ENCODE measurements around the gene FGF9.

GRCh38 chr13:21657538-21657937, 13.3 kb upstream of the FGF9 start:
- TF ChIP-seq RAD21 (IDR thresholded peaks at IDR 0.05; ENCODE audit: low read depth) (no peak), MAX (IDR thresholded peaks at IDR 0.05) (no peak), EGR1 (IDR thresholded peaks at IDR 0.05) (no peak), TCF12 (IDR thresholded peaks at IDR 0.05; ENCODE audit: low read depth) (no peak), FOXM1 (IDR thresholded peaks at IDR 0.05; ENCODE audit: borderline replicate concordance, low read depth) (no peak), TAF1 (IDR thresholded peaks at IDR 0.05; ENCODE audit: low read depth) (no peak), CREB1 (IDR thresholded peaks at IDR 0.05; ENCODE audit: low read depth) (no peak), EP300 (IDR thresholded peaks at IDR 0.05; ENCODE audit: borderline replicate concordance) (no peak), ZBTB7A (IDR thresholded peaks at IDR 0.05; ENCODE audit: low read depth) (no peak)
- TF ChIP-seq, protein P1, sequence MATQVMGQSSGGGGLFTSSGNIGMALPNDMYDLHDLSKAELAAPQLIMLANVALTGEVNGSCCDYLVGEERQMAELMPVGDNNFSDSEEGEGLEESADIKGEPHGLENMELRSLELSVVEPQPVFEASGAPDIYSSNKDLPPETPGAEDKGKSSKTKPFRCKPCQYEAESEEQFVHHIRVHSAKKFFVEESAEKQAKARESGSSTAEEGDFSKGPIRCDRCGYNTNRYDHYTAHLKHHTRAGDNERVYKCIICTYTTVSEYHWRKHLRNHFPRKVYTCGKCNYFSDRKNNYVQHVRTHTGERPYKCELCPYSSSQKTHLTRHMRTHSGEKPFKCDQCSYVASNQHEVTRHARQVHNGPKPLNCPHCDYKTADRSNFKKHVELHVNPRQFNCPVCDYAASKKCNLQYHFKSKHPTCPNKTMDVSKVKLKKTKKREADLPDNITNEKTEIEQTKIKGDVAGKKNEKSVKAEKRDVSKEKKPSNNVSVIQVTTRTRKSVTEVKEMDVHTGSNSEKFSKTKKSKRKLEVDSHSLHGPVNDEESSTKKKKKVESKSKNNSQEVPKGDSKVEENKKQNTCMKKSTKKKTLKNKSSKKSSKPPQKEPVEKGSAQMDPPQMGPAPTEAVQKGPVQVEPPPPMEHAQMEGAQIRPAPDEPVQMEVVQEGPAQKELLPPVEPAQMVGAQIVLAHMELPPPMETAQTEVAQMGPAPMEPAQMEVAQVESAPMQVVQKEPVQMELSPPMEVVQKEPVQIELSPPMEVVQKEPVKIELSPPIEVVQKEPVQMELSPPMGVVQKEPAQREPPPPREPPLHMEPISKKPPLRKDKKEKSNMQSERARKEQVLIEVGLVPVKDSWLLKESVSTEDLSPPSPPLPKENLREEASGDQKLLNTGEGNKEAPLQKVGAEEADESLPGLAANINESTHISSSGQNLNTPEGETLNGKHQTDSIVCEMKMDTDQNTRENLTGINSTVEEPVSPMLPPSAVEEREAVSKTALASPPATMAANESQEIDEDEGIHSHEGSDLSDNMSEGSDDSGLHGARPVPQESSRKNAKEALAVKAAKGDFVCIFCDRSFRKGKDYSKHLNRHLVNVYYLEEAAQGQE (IDR thresholded peaks at IDR 0.05; ENCODE audit: low read depth), result no peak
- TF ChIP-seq, protein P2, sequence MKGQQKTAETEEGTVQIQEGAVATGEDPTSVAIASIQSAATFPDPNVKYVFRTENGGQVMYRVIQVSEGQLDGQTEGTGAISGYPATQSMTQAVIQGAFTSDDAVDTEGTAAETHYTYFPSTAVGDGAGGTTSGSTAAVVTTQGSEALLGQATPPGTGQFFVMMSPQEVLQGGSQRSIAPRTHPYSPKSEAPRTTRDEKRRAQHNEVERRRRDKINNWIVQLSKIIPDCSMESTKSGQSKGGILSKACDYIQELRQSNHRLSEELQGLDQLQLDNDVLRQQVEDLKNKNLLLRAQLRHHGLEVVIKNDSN (IDR thresholded peaks at IDR 0.05), result no peak
